ENCODE results near the gene HK1. TPM values are rescaled to one million over a fixed set of nuclear protein-coding genes. Genes with fewer than 3 reads are reported as not detected.

HK1 gene
- total RNA-seq, 1 donor from 2014 or later, result 61.3 TPM

GRCh38 chr10:69364232-69364940, 86.1 kb downstream of the HK1 start:
- no peak for TF ChIP-seq CTCF (IDR thresholded peaks at IDR 0.05)
- no peak for DNase-seq (ENCODE audit: extremely low spot score, unreplicated experiment)
- no peak overlapping the region for H3K4me3 Mint-ChIP-seq (ENCODE audit: unreplicated experiment)
- H3K27me3 Mint-ChIP-seq (ENCODE audit: unreplicated experiment), result no peaks in the 10 kb centered on the region
- no peaks in the 10 kb centered on the region for H3K9me3 Mint-ChIP-seq (ENCODE audit: unreplicated experiment)
- peak overlapping the region; percentile 4 for H3K27ac Mint-ChIP-seq (ENCODE audit: unreplicated experiment)
- H3K36me3 Mint-ChIP-seq (ENCODE audit: unreplicated experiment), result peaks cover 12% of the 10 kb centered on the region
- peaks cover 40% of the 10 kb centered on the region for H3K4me1 Mint-ChIP-seq (ENCODE audit: unreplicated experiment)

GRCh38 chr10:69366738-69367137, 88.4 kb downstream of the HK1 start:
- Mint-ChIP-seq H3K4me1 (ENCODE audit: unreplicated experiment) (peaks cover 28% of the 10 kb centered on the region), H3K9me3 (ENCODE audit: unreplicated experiment) (no peaks in the 10 kb centered on the region), H3K27ac (ENCODE audit: unreplicated experiment) (no peak overlapping the region), H3K36me3 (ENCODE audit: unreplicated experiment) (peaks cover 26% of the 10 kb centered on the region), H3K27me3 (ENCODE audit: unreplicated experiment) (no peaks in the 10 kb centered on the region), H3K4me3 (ENCODE audit: unreplicated experiment) (no peak overlapping the region)
- DNase-seq (ENCODE audit: extremely low spot score, unreplicated experiment), result no peak
- TF ChIP-seq CTCF (IDR thresholded peaks at IDR 0.05), result no peak

GRCh38 chr10:69367469-69367868, 89.2 kb downstream of the HK1 start:
- H3K9me3 Mint-ChIP-seq (ENCODE audit: unreplicated experiment), result no peaks in the 10 kb centered on the region
- H3K4me3 Mint-ChIP-seq (ENCODE audit: unreplicated experiment), result no peak overlapping the region
- DNase-seq (ENCODE audit: extremely low spot score, unreplicated experiment), result no peak
- H3K27me3 Mint-ChIP-seq (ENCODE audit: unreplicated experiment), result no peaks in the 10 kb centered on the region
- H3K4me1 Mint-ChIP-seq (ENCODE audit: unreplicated experiment), result peaks cover 24% of the 10 kb centered on the region
- H3K27ac Mint-ChIP-seq (ENCODE audit: unreplicated experiment), result no peak overlapping the region
- TF ChIP-seq CTCF (IDR thresholded peaks at IDR 0.05), result no peak
- peaks cover 28% of the 10 kb centered on the region for H3K36me3 Mint-ChIP-seq (ENCODE audit: unreplicated experiment)

- Mint-ChIP-seq H3K4me1 (ENCODE audit: unreplicated experiment) (no peaks in the 10 kb centered on the region), H3K27ac (ENCODE audit: unreplicated experiment) (no peak overlapping the region), H3K36me3 (ENCODE audit: unreplicated experiment) (peaks cover 35% of the 10 kb centered on the region), H3K27me3 (ENCODE audit: unreplicated experiment) (no peaks in the 10 kb centered on the region), H3K9me3 (ENCODE audit: unreplicated experiment) (no peaks in the 10 kb centered on the region), H3K4me3 (ENCODE audit: unreplicated experiment) (no peak overlapping the region)
- DNase-seq (ENCODE audit: extremely low spot score, unreplicated experiment), result no peak
- no peak for TF ChIP-seq CTCF (IDR thresholded peaks at IDR 0.05)
Measured at GRCh38 chr10:69372126-69372980, 94.1 kb downstream of the HK1 start.

GRCh38 chr10:69374242-69374641, 95.9 kb downstream of the HK1 start:
- H3K4me1 Mint-ChIP-seq (ENCODE audit: unreplicated experiment), result no peaks in the 10 kb centered on the region
- H3K27ac Mint-ChIP-seq (ENCODE audit: unreplicated experiment), result no peak overlapping the region
- H3K36me3 Mint-ChIP-seq (ENCODE audit: unreplicated experiment), result peaks cover 41% of the 10 kb centered on the region
- no peak overlapping the region for H3K4me3 Mint-ChIP-seq (ENCODE audit: unreplicated experiment)
- DNase-seq (ENCODE audit: extremely low spot score, unreplicated experiment), result no peak
- TF ChIP-seq CTCF (IDR thresholded peaks at IDR 0.05), result no peak
- no peaks in the 10 kb centered on the region for H3K9me3 Mint-ChIP-seq (ENCODE audit: unreplicated experiment)
- H3K27me3 Mint-ChIP-seq (ENCODE audit: unreplicated experiment), result no peaks in the 10 kb centered on the region
